ENCODE results near the gene ASTN2. TPM values are rescaled to one million over a fixed set of nuclear protein-coding genes. Genes with fewer than 3 reads are reported as not detected.

ASTN2 gene
- polyA plus RNA-seq, 2 of the 4 experiments (the other 2 are of a cell fraction), result 5.8 to 11.6 TPM

DNA sequence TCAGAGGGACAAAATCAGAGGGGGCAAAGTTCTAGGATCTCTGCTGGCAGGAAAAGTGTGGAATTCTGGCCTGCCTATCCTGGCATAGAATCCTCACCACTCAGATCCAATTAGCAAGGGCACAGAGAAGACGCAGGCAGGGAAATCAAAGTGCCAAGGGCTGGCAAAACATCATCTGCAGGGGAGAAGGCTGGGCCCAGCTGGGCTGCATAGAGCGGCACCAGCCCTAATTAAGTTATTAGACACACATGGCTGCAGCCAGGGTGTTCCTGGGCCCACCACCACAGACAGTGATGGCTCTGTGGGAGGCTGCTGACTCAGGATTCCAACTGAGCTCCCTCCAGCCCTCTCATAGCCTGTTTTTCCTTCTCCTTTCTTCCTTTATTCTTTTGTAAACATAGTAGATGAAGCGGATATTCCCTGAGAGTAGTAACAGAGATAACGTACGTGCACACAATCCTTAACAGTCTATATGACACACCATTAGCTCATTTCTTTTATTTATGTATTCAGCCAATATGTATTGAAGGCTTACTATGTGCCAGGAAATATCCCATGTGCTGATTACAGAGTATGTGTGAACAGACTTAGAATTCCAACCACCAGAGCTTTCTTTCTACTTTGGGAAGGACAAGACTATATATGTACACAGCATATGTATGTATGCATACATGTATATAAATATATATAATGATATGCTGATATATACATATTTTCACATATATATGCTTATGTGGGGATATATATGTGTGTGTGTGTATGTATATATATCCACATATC lies 236.1 kb downstream of the ASTN2 start:
- Histone ChIP-seq H3K4me3 (no peak overlapping the region), H3K4me2 (no peak overlapping the region), H3K4me1 (no peaks in the 10 kb centered on the region), H3K27ac (no peak overlapping the region), H3K9me3 (no peaks in the 10 kb centered on the region)
- no peak for FAIRE-seq
- WGBS (ENCODE audit: missing lambda C conversion rate), result 16% methylated on average over 5 of the region's 5 CpGs
- TF ChIP-seq KDM1A (IDR thresholded peaks at IDR 0.05; ENCODE audit: low read depth) (no peak), HEYL (CRISPR knock-in tag; IDR thresholded peaks at IDR 0.05) (no peak), HOXB13 (CRISPR knock-in tag; IDR thresholded peaks at IDR 0.05; ENCODE audit: low read depth) (no peak), EHMT2 (IDR thresholded peaks at IDR 0.05; ENCODE audit: low read depth) (no peak), POLR2A (IDR thresholded peaks at IDR 0.05; ENCODE audit: low read length) (no peak), POLR2AphosphoS2 (conservative IDR thresholded peaks at IDR 0.05; ENCODE audit: low read length) (no peak), MAZ (IDR thresholded peaks at IDR 0.05; ENCODE audit: borderline replicate concordance, low read depth, low read length) (no peak), NR3C1 (IDR thresholded peaks at IDR 0.05) (no peak), RAD21 (conservative IDR thresholded peaks at IDR 0.05 in 1 of 2, IDR thresholded peaks at IDR 0.05 in 1 of 2) (no peak), EHF (CRISPR knock-in tag; IDR thresholded peaks at IDR 0.05) (no peak)
- no peak for ATAC-seq
- ChIA-PET POLR2A (no interaction called here), CTCF (interaction anchor here (0.6 kb wide), 1 partner anchor 277 kb away, joined by 3 read pairs; no protein-coding TSS in a partner anchor)
- no peak for DNase-seq (ENCODE audit: low read depth in 1 of 2, low spot score in 1 of 2)

DNA sequence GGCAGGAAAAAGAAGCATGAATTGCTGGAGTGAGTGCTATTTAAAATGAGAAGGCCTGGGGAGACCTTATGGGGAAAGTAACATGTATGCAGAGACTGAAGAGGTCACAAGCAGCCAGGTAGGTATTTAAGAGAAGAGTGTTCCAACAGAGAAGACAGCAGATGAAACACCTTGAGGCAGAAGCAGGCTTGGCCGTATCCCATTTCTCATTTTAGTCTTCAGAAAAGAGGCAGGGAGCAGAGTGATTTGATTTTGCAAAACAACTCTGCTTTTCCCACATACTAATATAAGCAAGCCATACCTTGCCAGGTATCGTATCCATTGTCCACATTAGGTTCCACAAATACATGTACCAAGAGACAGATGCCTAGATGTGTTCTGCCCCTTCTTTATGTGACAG lies 244.3 kb downstream of the ASTN2 start:
- no peak overlapping the region for H3K27ac ChIP-seq
- WGBS (ENCODE audit: missing lambda C conversion rate), result 3% methylated on average over 2 of the region's 2 CpGs
- POLR2A ChIA-PET, result no interaction called here
- ATAC-seq, result no peak
- TF ChIP-seq, protein P1, sequence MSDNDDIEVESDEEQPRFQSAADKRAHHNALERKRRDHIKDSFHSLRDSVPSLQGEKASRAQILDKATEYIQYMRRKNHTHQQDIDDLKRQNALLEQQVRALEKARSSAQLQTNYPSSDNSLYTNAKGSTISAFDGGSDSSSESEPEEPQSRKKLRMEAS (IDR thresholded peaks at IDR 0.05), result no peak
- TF ChIP-seq ZFP36 (IDR thresholded peaks at IDR 0.05; ENCODE audit: borderline replicate concordance, partially characterized antibody) (no peak), MAFK (IDR thresholded peaks at IDR 0.05; ENCODE audit: partially characterized antibody) (no peak), EHF (CRISPR knock-in tag; IDR thresholded peaks at IDR 0.05) (no peak), PHF8 (IDR thresholded peaks at IDR 0.05; ENCODE audit: borderline replicate concordance, low read depth) (no peak), CHD2 (IDR thresholded peaks at IDR 0.05; ENCODE audit: low read length, partially characterized antibody) (no peak)
- TF ChIP-seq, protein P2, sequence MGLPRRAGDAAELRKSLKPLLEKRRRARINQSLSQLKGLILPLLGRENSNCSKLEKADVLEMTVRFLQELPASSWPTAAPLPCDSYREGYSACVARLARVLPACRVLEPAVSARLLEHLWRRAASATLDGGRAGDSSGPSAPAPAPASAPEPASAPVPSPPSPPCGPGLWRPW (IDR thresholded peaks at IDR 0.05), result no peak
- TF ChIP-seq, protein P3, sequence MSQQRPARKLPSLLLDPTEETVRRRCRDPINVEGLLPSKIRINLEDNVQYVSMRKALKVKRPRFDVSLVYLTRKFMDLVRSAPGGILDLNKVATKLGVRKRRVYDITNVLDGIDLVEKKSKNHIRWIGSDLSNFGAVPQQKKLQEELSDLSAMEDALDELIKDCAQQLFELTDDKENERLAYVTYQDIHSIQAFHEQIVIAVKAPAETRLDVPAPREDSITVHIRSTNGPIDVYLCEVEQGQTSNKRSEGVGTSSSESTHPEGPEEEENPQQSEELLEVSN (IDR thresholded peaks at IDR 0.05; ENCODE audit: borderline replicate concordance, low read depth), result no peak
- TF ChIP-seq, protein P4, sequence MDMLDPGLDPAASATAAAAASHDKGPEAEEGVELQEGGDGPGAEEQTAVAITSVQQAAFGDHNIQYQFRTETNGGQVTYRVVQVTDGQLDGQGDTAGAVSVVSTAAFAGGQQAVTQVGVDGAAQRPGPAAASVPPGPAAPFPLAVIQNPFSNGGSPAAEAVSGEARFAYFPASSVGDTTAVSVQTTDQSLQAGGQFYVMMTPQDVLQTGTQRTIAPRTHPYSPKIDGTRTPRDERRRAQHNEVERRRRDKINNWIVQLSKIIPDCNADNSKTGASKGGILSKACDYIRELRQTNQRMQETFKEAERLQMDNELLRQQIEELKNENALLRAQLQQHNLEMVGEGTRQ (IDR thresholded peaks at IDR 0.05), result no peak
- H3K4me3 ChIP-seq, result no peak overlapping the region
- no peaks in the 10 kb centered on the region for H3K9me3 ChIP-seq
- no peak overlapping the region for H3K4me2 ChIP-seq
- no peak for FAIRE-seq
- DNase-seq (ENCODE audit: low read depth in 1 of 2, low spot score in 1 of 2), result no peak
- CTCF ChIA-PET, result no interaction called here
- H3K4me1 ChIP-seq, result no peaks in the 10 kb centered on the region

DNA sequence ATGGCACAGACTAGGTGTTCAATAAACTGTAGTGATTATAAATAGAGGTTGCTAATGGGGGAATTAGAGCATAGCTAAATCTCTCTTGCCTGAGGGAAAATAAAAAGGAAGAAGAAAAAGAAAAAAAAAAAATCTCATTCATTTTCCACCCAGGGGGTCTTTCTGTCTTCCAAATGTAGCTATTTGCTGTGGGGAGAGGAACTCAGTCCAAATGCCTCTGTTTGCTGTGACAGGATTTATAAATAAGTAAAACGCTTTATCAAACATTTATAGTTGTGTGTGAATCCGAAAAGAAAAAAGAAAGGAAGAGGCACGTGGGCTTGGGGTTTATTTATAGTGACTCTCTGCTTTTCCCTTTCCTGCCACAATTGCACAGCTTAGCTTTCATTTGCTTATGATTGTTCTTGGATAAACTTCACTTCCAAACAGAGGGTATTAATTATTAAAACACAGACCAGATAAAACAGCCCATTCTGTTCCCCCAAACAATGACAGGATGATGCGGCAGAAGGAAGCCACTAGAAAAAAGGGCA lies 245.7 kb downstream of the ASTN2 start:
- Histone ChIP-seq H3K4me3 (no peak overlapping the region), H3K27ac (no peak overlapping the region), H3K9me3 (no peaks in the 10 kb centered on the region), H3K4me2 (no peak overlapping the region), H3K4me1 (no peaks in the 10 kb centered on the region)
- ATAC-seq (no peak), DNase-seq (ENCODE audit: low read depth in 1 of 2, low spot score in 1 of 2) (no peak), FAIRE-seq (no peak)
- ChIA-PET CTCF (no interaction called here), POLR2A (no interaction called here)
- 23% methylated on average over 4 of the region's 4 CpGs for WGBS (ENCODE audit: missing lambda C conversion rate)
- no peak for TF ChIP-seq ZC3H11A (IDR thresholded peaks at IDR 0.05)
- TF ChIP-seq FOSB (CRISPR knock-in tag; IDR thresholded peaks at IDR 0.05), result no peak
- no peak for TF ChIP-seq RNF2 (IDR thresholded peaks at IDR 0.05; ENCODE audit: borderline replicate concordance, low read depth)
- TF ChIP-seq, protein P5, sequence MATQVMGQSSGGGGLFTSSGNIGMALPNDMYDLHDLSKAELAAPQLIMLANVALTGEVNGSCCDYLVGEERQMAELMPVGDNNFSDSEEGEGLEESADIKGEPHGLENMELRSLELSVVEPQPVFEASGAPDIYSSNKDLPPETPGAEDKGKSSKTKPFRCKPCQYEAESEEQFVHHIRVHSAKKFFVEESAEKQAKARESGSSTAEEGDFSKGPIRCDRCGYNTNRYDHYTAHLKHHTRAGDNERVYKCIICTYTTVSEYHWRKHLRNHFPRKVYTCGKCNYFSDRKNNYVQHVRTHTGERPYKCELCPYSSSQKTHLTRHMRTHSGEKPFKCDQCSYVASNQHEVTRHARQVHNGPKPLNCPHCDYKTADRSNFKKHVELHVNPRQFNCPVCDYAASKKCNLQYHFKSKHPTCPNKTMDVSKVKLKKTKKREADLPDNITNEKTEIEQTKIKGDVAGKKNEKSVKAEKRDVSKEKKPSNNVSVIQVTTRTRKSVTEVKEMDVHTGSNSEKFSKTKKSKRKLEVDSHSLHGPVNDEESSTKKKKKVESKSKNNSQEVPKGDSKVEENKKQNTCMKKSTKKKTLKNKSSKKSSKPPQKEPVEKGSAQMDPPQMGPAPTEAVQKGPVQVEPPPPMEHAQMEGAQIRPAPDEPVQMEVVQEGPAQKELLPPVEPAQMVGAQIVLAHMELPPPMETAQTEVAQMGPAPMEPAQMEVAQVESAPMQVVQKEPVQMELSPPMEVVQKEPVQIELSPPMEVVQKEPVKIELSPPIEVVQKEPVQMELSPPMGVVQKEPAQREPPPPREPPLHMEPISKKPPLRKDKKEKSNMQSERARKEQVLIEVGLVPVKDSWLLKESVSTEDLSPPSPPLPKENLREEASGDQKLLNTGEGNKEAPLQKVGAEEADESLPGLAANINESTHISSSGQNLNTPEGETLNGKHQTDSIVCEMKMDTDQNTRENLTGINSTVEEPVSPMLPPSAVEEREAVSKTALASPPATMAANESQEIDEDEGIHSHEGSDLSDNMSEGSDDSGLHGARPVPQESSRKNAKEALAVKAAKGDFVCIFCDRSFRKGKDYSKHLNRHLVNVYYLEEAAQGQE (IDR thresholded peaks at IDR 0.05), result no peak
- TF ChIP-seq, protein P6, sequence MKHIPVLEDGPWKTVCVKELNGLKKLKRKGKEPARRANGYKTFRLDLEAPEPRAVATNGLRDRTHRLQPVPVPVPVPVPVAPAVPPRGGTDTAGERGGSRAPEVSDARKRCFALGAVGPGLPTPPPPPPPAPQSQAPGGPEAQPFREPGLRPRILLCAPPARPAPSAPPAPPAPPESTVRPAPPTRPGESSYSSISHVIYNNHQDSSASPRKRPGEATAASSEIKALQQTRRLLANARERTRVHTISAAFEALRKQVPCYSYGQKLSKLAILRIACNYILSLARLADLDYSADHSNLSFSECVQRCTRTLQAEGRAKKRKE (CRISPR knock-in tag; IDR thresholded peaks at IDR 0.05; ENCODE audit: low read depth), result no peak
- no peak for TF ChIP-seq CEBPB (IDR thresholded peaks at IDR 0.05)
- TF ChIP-seq, protein P7, sequence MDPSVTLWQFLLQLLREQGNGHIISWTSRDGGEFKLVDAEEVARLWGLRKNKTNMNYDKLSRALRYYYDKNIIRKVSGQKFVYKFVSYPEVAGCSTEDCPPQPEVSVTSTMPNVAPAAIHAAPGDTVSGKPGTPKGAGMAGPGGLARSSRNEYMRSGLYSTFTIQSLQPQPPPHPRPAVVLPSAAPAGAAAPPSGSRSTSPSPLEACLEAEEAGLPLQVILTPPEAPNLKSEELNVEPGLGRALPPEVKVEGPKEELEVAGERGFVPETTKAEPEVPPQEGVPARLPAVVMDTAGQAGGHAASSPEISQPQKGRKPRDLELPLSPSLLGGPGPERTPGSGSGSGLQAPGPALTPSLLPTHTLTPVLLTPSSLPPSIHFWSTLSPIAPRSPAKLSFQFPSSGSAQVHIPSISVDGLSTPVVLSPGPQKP (IDR thresholded peaks at IDR 0.05; ENCODE audit: low read depth, low read length), result no peak
- no peak for TF ChIP-seq PHF8 (IDR thresholded peaks at IDR 0.05; ENCODE audit: borderline replicate concordance, low read depth)
- no peak for TF ChIP-seq ESRRA (IDR thresholded peaks at IDR 0.05; ENCODE audit: borderline replicate concordance, low read length)
- TF ChIP-seq EHF (CRISPR knock-in tag; IDR thresholded peaks at IDR 0.05), result no peak
